Thyroid gland (tissue), 4 donors: ENCODE results near the gene P2RX4.

Experiments
- POLR2A ChIP-seq, 2 donors: fragments of 450-650 bp; IDR thresholded peaks; one replicate each; pipeline ENCODE4 v1.6.1; 2017; ENCODE audit warnings: antibody characterized with exemption in 2 of 2, mild to moderate bottlenecking in 2 of 2, moderate library complexity in 1 of 2
- TF ChIP-seq, protein P1 (sequence below), 6 experiments: fragments of 200-600 bp in 3 of 6; fragments of 450-650 bp in 3 of 6; sonication (generic) in 3 of 6; IDR thresholded peaks; one replicate each; pipeline ENCODE4 v1.5.1; 2016 to 2019; ENCODE audit warnings: antibody characterized with exemption in 6 of 6, mild to moderate bottlenecking in 2 of 6, inconsistent platforms in 1 of 6, moderate library complexity in 1 of 6

- TF ChIP-seq, protein P1, sequence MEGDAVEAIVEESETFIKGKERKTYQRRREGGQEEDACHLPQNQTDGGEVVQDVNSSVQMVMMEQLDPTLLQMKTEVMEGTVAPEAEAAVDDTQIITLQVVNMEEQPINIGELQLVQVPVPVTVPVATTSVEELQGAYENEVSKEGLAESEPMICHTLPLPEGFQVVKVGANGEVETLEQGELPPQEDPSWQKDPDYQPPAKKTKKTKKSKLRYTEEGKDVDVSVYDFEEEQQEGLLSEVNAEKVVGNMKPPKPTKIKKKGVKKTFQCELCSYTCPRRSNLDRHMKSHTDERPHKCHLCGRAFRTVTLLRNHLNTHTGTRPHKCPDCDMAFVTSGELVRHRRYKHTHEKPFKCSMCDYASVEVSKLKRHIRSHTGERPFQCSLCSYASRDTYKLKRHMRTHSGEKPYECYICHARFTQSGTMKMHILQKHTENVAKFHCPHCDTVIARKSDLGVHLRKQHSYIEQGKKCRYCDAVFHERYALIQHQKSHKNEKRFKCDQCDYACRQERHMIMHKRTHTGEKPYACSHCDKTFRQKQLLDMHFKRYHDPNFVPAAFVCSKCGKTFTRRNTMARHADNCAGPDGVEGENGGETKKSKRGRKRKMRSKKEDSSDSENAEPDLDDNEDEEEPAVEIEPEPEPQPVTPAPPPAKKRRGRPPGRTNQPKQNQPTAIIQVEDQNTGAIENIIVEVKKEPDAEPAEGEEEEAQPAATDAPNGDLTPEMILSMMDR (IDR thresholded peaks at IDR 0.05): no peak
- TF ChIP-seq POLR2A (IDR thresholded peaks at IDR 0.05): no peak
Observed at GRCh38 chr12:121279071-121279375, 69.1 kb downstream of the P2RX4 start.
